NCI-H748 (cell line): ENCODE measurements around the gene SELENBP1.
A peak's percentile ranks its signal among the peaks of the same experiment; 100 is the strongest.
"Not testable (repeated sequence)": the region's sequence is repeated elsewhere in the genome, so short reads cannot be mapped to it uniquely, and the experiment has no call there.

Experiments used
- DNase-seq: peaks from one replicate; lab custom pipeline; 2025; ENCODE audit not compliant: unreplicated experiment; lab: John Stamatoyannopoulos, UW

Gene SELENBP1

DNA sequence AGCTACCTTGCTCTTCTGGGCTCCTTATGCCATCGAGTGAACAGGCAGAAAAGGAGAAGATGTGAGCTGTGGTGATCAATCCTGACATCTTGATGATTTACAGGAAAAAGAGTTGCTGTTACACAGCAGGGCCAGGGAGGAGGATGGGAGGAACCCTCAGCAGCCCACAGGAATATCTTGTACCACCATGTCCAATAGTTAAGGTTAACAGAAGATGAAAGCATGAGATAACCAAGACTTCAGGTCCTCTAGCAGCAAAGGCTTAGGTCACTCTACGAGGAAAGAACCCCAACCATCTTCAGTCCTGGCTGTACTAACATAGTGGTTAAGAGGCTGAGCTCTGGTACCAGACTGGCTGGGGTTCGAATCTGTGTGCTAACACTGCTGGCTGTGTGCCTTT is 12.1 kb upstream of the SELENBP1 start:
- no peak for DNase-seq

DNA sequence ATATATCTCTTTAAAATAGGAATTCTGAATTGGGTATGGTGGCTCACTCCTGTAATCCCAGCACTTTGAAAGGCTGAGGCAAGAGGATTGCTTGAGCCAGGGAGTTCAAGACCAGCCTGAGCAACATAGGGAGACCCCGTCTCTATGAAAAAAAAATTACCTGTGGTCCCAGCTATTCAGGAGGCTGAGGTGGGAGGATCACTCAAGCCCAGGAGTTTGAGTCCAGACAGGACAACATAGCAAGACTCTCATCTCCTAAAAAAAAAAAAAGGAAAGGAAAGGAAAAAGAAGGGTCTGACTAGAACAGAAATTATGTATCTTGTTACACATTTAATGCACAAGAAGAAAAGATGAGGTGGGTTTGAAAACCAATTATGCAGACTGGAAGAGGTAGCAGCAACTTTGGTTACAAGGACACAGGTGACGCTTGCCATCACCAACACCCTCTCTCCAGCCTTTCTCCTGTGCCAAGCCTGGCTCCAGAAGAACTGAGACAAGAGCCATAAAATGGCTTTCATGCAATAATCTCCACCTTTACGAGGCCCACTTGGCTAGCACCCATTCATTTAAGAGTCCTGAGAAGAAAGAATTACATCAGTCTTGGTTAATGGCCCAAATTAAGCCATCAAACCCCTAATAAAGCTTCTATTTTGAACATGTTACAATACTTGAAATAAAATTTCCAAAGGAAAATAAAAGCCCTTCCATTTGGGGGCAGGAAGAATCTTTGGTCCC is 4.8 kb upstream of the SELENBP1 start:
- DNase-seq: no peak

DNA sequence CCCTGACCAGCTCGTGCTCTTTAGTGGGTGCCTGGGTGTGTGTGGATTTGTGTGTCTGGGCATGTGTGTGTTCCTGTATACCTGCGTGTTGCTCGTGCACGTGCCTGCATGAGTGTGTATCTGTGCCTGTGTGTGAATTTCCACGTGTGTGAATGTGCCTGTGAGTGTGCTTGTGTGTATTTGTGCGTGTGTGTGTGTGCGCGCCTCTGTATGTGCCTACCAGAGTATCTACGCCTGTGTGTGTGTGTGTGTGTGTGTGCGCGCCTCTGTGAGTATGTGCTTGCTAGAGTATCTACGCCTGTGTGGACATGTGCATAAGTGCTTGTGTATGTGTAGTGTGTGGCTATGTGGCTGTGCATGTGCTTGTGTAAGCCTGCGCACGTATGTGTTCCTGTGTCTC is 691 bp upstream of the SELENBP1 start:
- DNase-seq: no peak

DNA sequence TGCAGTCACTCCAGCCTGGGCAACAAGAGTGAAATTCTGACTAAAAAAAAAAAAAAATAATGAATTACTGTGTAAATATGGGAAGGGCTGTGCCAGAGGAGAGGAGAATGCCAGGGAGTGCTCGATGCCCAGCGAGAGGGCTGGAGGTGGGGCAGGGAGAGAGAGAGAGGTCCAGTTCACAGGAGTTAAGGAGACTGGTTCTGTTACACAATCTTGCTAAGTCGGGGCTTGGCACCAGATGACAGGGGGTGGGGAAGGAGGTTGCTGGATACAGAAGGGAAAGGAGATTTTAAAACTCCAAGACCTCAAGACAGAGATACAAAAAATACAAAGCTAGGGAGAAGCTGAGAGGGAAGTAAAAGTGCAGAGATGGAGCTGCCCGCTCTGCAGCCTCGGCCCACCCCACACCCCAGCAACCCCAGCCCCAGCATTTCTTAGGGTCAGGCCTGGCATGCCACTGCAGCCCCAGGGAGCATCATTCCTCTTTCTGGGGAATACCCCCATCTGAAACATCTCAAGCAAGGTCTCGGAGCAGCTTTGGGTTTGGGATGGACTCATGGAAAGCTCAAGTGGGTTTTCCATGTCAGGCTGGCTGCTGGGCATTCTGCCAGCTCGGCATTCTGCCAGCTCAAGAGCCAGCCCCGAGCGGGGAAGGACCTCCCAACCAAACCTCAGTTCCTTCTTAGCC is 991 bp downstream of the SELENBP1 start:
- peak; percentile 87 for DNase-seq

DNA sequence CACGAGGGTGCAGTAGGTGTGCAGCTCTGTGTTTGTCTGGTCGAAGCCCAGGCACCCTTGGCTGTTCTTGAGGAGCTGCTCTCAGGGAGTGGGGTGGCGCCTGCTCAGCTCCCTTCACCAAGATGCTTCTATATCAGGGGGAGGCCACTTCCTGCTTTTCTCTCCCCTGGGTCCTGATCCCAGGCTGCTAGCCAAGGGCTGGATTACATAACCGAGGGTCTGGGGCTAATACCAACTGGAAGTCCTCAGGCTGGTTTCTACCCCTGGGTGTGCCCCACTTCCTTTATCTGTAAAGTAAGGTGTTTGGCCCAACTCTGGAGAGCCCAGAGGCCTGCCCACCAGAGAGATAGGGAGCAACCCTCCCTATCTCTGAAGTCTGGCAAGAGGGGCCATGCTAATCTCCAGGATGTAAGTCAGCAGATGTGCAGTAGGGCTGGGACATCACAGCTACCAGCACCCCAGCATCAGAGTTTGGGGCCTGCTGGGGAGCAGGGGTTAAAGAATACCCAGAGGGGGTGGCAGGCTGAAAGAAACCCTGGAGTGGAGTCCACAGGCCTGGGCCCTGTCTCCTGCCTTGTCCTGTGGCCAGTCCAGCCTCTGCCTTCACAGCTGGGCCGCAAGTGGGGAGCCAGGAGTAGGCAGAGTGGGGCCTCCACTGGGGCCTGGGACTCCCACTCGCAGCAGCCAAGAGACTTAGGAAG is 2.1 kb downstream of the SELENBP1 start:
- no peak for DNase-seq

DNA sequence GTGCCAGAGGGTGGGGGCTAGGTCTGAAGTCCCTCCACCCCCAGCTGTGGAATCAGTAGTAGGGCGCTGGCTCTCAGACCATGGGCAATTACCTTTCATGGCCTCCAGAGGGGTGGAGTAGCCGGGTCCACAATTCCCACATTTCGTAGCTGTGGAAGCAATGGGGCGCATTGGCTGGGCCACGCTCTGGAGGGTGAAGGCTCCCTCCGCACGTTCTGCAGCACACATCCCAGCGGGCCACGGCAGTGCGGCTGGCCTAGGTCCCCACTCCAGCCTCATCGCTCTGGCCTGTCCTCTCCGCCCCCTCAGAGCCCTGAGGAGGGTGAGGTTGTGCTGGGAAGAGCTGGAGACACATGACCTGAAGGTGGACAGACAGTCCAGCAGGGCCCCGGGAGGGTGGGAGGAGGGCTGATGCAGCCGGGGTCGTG is 2.9 kb downstream of the SELENBP1 start:
- DNase-seq: no peak

DNA sequence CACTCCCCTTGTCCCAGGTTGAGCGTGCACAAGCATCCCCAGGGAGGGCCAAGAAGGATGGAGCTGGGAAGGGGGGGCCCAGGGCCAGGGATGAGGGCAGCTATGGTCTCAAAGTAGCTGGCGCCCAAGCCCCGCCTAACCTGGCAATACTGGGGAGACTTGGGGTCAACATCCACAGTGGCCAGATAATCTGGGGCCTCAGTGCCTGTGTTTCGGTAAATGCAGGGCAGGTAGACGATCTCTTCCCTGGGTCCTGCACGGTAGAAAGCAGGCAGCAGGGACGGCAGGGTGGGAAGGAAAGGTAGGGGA is 3.2 kb downstream of the SELENBP1 start:
- no peak for DNase-seq

DNA sequence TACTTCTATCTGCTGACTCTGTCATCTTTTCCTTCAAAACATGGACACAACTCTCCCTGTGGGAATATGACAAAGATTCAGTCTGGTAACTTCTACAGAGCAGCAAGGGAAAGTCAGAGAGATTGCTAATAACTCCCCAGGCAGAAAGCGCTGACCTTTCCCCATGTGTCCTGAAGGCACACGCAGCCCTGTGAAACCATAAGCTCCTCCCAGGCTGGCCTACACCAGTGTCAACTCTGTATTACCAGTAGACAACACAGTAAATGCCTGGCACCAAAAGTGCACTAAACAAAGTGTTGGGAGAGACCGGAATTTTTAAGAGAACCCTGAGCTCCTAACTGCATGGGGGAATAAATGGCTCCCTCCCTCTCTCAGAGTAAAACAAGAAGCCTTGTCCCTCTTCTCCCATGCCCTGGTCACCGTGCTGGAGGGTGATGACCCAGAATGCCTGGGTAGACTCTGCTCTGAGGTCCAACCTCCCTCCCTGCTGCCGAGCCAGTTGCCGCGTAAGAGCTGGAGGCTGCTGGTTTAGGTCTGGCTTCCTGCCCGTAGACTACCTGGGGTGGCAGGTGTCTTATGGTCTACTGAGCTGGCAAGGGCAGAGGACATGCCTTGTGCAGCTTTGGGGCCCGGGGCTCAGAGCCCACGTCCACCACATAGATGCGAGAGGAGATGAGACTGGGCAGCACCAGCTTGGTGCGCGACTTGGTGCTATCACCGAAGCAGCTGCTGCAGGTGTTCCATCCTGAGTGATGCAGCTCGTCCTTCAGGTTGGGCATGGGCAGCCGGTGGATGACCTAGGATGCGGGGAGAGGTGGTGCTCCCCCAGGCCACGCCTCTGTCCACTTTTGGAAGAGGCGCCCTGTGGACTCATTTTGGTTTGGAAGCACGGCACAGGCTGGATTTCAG is 3.9 kb downstream of the SELENBP1 start:
- DNase-seq: no peak

DNA sequence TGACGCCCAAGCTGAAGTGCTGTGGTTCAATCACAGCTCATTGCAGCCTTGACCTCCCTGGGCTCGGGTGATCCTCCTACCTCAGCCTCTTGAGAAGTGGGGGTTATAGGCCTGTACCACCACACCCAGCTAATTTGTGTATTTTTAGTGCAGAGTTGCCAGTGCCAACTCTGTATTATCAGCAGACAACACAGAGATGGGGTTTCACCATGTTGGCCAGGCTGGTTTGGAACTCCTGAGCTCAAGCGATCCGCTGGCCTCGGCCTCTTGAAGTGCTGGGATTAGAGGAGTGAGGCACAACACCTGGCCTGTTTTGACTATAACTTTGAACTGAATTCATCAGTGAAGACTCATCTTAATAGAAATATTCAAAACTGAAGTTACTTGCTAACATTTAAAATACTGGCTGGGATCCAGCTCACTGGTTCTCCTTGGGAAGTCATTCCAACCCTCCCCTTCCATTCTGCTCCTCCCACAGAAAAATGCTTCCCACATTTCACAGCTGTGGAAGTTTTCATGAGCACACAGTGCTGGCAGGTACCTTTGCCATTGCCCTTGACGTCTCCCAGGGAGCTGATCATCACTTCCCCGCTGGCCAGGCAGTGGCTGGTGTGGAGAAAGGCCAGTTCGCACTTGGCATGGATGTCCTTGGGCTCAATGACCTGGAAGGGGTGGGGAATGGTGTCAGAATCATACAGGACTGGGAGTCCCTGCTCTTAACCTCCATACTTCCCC is 4.7 kb downstream of the SELENBP1 start:
- DNase-seq: no peak

DNA sequence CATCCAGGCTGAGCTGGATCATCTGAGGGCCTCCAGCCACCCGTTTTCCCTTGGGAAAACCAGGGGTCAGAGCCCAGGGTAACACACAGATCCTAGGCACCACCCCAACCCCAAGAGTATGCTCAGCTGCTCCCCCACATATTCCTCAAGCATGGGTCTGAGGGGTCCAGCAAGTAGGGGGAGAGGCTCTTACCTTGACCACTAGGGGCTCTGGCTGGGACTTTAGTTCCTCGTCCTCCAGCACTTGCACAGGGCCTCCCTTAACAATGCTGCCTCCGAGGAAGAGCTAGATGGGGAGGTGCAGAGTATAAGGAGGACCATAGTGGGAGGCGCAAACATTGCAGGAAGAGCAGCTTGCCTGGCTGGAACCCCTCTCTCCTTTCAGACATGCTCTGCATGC is 7.5 kb downstream of the SELENBP1 start:
- DNase-seq: no peak

DNA sequence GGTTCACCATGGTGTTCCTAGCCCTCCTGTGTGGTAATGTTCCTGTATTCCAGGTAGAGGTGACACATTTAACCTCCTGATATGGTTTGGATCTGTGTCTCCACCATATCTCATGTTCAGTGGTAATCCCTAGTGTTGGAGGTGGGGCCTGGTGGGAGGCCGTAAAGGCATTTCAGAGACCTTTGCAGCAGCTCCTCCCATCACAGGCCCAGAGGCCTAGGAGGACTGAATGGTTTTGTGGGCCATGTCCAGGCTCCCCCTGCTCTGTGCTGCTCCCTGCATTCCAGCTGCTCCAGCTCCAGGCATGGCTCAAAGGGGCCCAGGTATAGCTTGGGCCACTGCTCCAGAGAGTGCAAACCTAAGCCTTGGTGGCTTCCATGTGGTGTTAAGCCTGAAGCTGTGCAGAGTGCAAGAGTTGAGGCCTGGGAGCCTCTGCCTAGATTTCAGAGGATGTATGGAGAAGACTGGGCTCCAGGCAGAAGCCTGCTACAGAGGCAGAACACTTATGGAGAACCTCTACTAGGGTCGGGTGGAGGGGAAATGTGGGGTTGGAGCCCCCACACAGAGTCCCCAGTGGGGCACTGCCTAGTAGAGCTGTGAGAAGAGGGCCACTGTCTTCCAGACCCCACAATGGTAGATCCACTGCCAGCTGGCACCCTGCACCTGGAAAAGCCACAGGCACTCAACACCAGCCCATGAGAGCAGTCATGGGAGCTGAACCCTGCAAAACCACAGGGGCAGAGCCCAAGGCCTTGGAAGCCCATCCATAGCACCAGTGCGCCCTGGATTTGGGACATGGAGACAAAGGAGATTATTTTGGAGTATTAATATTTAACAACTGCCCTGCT is 10.0 kb downstream of the SELENBP1 start:
- DNase-seq: no peak

DNA sequence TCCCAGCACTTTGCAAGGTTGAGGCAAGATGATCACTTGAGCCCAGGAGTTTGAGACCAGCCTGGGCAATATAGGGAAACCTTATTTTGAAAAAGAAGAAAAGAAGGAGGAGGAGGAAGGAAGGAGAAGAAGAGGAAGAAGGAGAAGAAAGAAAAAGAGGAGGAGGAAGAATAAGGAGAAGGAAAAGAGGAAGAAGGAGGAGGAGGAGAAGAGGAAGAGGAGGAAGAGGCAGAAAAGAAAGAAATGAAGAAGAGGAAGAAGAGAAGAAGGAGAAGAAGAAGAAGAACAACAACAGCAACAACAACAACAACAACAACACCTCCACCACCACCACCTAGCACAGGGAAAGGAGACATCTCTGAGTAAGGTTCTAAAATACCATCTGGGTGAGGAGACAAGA is 10.6 kb downstream of the SELENBP1 start:
- DNase-seq: no peak

DNA sequence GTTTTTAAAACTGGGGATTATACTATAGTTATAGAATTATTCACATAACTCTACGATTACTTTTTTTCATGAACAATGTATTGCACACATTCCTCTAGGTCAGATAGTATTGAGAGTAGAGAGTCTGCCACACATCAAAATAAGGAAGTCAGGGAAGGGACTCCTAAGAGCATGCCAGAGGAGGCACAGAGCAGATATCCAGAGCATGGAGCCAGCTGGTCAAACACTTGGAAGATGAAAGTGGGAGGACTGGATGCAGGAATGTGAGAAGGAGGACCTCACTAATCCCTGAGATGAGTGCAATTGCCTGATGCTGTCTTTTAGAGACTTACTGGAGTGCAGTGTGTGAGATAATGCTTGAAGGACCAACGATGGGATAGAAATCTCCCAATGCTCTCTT is 15.8 kb downstream of the SELENBP1 start:
- DNase-seq: no peak

DNA sequence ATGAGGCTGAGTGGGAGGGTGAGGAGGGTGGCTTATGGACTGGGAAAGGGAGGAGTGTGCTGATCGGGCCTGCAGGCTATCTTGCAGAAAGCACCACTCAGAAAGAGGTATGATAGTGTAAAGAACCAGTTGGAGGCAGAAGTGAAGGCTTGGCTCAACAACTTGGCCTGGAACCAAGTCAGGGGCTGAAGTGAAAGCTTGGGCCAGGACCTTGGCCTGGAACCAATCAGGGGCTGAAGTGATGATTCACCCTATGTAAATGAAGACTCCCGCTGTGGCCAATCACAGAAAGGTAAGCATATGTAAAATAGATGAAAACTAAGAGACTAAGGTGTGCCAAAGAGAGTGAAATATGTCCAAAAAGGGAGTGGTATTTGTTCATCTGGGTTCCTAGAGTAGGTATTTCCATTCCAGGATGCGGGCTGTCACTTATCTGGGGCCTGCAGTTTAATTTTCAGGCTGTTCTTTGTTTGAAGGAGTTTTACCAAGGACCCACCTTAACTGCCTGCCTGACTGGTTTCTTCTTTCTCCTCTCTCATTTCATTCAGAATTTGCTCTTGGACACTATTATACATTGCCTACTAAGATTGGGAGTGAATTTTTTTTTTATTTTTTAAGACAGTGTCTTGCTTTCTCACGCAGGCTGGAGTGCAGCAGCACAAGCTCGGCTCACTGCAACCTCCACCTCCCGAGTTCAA is 20.3 kb downstream of the SELENBP1 start:
- no peak for DNase-seq

DNA sequence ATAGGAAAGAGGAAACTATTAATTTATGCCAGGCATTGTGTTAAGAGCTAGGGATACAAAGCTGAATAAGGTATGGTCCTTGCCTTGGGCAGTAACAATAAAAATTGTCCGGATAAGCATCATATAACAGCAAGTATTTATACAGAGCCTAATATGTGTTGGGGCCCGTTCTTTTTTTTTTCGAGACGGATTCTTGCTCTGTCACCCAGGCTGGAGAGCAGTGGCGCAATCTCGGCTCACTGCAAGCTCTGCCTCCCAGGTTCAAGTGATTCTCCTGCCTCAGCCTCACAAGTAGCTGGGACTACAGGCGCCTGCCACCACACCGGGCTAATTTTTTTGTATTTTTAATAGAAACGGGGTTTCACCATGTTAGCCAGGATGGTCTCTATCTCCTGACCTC is 22.2 kb downstream of the SELENBP1 start:
- not testable (repeated sequence) for DNase-seq

DNA sequence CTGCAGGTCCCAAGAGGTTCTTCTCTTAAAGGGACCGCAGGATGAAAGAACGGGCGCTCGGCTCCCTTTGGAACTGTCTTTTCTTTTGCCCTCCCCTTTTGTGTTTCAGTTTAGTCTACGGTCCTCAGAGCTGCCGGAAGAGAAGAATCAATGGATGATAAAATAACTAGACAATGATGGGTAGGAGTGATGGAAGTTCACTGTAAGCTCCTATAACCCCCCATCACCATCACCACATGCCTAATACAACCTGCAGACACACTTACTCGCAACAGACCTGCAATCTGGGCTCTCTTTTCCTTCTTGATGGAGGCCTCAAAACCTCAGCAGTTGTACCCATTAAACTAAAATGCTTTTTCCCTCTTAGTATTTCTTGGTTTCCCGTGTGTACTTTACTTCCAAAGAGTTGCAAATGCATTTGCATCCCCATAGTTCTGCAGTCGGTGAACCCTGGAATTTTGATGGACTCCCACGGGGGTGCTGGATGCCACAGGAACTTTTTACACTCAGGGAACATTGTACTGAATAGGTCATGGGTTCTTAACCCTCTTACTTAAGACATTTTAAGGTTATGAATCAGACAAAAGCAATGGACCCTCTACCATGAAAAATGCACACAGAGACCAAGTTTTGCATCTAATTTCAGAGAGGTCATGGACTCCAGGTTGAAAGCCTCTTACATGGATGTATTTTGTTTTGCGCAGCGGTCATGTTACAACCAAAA is 24.8 kb downstream of the SELENBP1 start:
- no peak for DNase-seq

DNA sequence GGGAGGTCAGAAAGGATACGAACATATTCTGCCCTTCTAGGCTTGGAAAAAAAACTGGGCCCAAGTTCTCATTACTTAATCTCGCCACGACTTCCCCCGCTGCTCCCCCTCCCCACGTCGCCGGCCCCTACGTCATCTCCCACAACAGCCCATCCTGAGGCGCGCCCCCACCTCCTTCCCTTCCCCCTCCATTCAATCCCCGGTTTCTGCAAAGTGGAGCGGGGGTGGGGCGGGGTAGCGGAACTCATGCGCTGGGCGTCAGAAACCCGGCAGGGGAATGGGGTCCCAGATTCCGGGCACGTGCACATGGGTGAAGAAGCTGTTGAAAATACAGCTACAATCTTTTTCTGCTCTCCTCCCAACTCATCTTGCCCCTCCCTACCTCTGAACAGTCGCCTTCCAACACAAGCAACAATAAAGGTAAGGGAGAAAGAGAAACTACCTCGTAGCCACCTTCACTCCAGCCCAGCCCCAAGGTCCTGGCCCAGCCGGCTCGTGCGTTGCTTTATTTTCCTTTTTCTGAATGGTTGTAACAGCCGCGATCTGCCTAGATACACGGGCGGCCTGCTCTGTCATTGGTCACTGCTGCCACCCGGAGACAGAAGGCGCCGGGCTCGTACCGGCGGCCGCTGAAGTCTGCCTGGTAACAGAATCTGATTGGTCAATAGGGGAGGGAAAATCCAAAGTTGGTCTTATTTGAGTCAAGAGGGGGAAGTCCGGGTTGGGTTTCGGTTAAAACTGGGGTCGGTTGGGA is 25.6 kb downstream of the SELENBP1 start, which contains the start of gene RFX5:
TSS of gene RFX5 (minus strand) at position 484 of the 754 bp plus-strand sequence. CDS start 932 bp downstream, outside the sequence.
- DNase-seq: peak; percentile 98
